Peyer's patch (tissue), 4 donors: ENCODE measurements around the gene NPPA.

ENCODE experiments used
- CTCF ChIP-seq, 6 experiments: fragments of 450-650 bp in 4 of 6; fragments of 200-600 bp in 2 of 6; sonication (generic) in 1 of 6; IDR thresholded peaks; one replicate each; pipeline ENCODE4 v1.5.1; 2017 to 2019; ENCODE audit warnings: antibody characterized with exemption in 6 of 6, mild to moderate bottlenecking in 3 of 6, moderate library complexity in 1 of 6
- POLR2A ChIP-seq, 2 donors: fragments of 450-650 bp; IDR thresholded peaks; one replicate each; pipeline ENCODE4 v1.5.1; 2017; ENCODE audit warnings: antibody characterized with exemption in 2 of 2, mild to moderate bottlenecking in 2 of 2, moderate library complexity in 2 of 2

GRCh38 chr1:11802616-11802972 is 45.0 kb downstream of the NPPA start:
- TF ChIP-seq CTCF (IDR thresholded peaks at IDR 0.05), result no peak
- TF ChIP-seq POLR2A (IDR thresholded peaks at IDR 0.05), result no peak
